Liver (tissue), 9 donors: ENCODE results near the gene ARHGAP30. TPM values are rescaled to one million over a fixed set of nuclear protein-coding genes. Genes with fewer than 3 reads are reported as not detected.

ENCODE experiments used
- DNase-seq: peaks from one replicate; pipeline ENCODE4 v3.0.0-alpha.2; 2017; ENCODE audit warnings: low spot score
- H3K27ac ChIP-seq, 2 donors: one replicate each; pipeline ENCODE4 v1.7.0; 2013; ENCODE audit warnings: inconsistent platforms in 2 of 2, low read length in 2 of 2, control low read depth in 1 of 2, low read depth in 1 of 2, mild to moderate bottlenecking in 1 of 2
- H3K27me3 ChIP-seq, 4 donors: one replicate each; pipeline versions ENCODE4 v1.6.1 to v1.7.0; 2013; ENCODE audit warnings: low read length in 3 of 4, inconsistent platforms in 1 of 4, mild to moderate bottlenecking in 1 of 4, moderate library complexity in 1 of 4; ENCODE audit not compliant: control insufficient read depth in 4 of 4, insufficient read depth in 4 of 4
- H3K36me3 ChIP-seq, 4 donors: one replicate each; pipeline versions ENCODE4 v1.6.1 to v1.7.0; 2013; ENCODE audit warnings: low read length in 3 of 4, mild to moderate bottlenecking in 3 of 4, low read depth in 1 of 4, moderate library complexity in 1 of 4; ENCODE audit not compliant: control insufficient read depth in 4 of 4, insufficient read depth in 3 of 4
- H3K4me1 ChIP-seq, 4 donors: one replicate each; pipeline versions ENCODE4 v1.6.1 to v1.7.0; 2013; ENCODE audit warnings: low read length in 3 of 4, mild to moderate bottlenecking in 3 of 4, moderate library complexity in 1 of 4; ENCODE audit not compliant: control insufficient read depth in 4 of 4, insufficient read depth in 4 of 4
- H3K4me3 ChIP-seq, 3 donors: one replicate each; pipeline versions ENCODE4 v1.6.1 to v1.7.0; 2013; ENCODE audit warnings: low read length in 3 of 3, control low read depth in 1 of 3, low read depth in 1 of 3, mild to moderate bottlenecking in 1 of 3
- H3K9ac ChIP-seq, 2 donors: one replicate each; pipeline ENCODE4 v1.7.0; 2013; ENCODE audit warnings: low read length in 2 of 2, mild to moderate bottlenecking in 2 of 2, moderate library complexity in 2 of 2, control low read depth in 1 of 2, low read depth in 1 of 2
- H3K9me3 ChIP-seq, 4 donors: one replicate each; pipeline versions ENCODE4 v1.6.1 to v1.7.0; 2013; ENCODE audit warnings: low read length in 3 of 4; ENCODE audit not compliant: control insufficient read depth in 4 of 4
- ATF3 ChIP-seq: IDR thresholded peaks from 2 replicates; pipeline ENCODE4 v1.6.1; 2016; ENCODE audit warnings: antibody characterized with exemption
- CTCF ChIP-seq: fragments of 150-350 bp; IDR thresholded peaks from 2 replicates; pipeline ENCODE4 v1.5.1; 2017; ENCODE audit warnings: improper control_type of control experiment, low read depth, low read length; ENCODE audit not compliant: missing input control
- FOXA1 ChIP-seq: IDR thresholded peaks from 2 replicates; pipeline ENCODE4 v1.6.1; 2016; ENCODE audit warnings: antibody characterized with exemption
- FOXA2 ChIP-seq: IDR thresholded peaks from 2 replicates; pipeline ENCODE4 v1.6.1; 2016; ENCODE audit warnings: antibody characterized with exemption
- HNF4A ChIP-seq, 2 donors: conservative IDR thresholded peaks; 2 replicates each; pipeline ENCODE4 v1.6.1; 2016; ENCODE audit warnings: antibody characterized with exemption in 2 of 2, mild to moderate bottlenecking in 2 of 2
- JUND ChIP-seq, 2 donors: IDR thresholded peaks; 2 replicates each; pipeline ENCODE4 v1.6.1; 2016; ENCODE audit warnings: antibody characterized with exemption in 2 of 2
- MAX ChIP-seq: IDR thresholded peaks from 2 replicates; pipeline ENCODE4 v1.6.1; 2016; ENCODE audit warnings: antibody characterized with exemption
- NR2F2 ChIP-seq: IDR thresholded peaks from 2 replicates; pipeline ENCODE4 v1.6.1; 2016; ENCODE audit warnings: antibody characterized with exemption
- RAD21 ChIP-seq, 2 donors: IDR thresholded peaks; 2 replicates each; pipeline ENCODE4 v1.6.1; 2016; ENCODE audit warnings: antibody characterized with exemption in 2 of 2, mild to moderate bottlenecking in 2 of 2
- REST ChIP-seq: IDR thresholded peaks from 2 replicates; pipeline ENCODE4 v1.6.1; 2016; ENCODE audit warnings: antibody characterized with exemption, mild to moderate bottlenecking
- RXRA ChIP-seq, 2 donors: IDR thresholded peaks; 2 replicates each; pipeline ENCODE4 v1.6.1; 2017 to 2018; ENCODE audit warnings: antibody characterized with exemption in 2 of 2, mild to moderate bottlenecking in 1 of 2
- TAF1 ChIP-seq: conservative IDR thresholded peaks from 2 replicates; pipeline ENCODE4 v1.6.1; 2016; ENCODE audit warnings: antibody characterized with exemption, mild to moderate bottlenecking
- YY1 ChIP-seq: IDR thresholded peaks from 2 replicates; pipeline ENCODE4 v1.6.1; 2016; ENCODE audit warnings: antibody characterized with exemption, mild to moderate bottlenecking
- ZBTB33 ChIP-seq: IDR thresholded peaks from 2 replicates; pipeline ENCODE4 v1.6.1; 2016; ENCODE audit warnings: antibody characterized with exemption
- WGBS: extraction: QIAGEN DNeasy Blood & Tissue Kit; methylation state at CpG from one replicate; pipeline ENCODE4 v1.1.7; 2013; 5-methylcytosine and 5-hydroxymethylcytosine counted together
- polyA plus RNA-seq, 2 donors: library from polyadenylated mRNA; stranded (reverse) in 1 of 2; unstranded in 1 of 2; fragments of 200-250 nt in 1 of 2; fragments of >200 nt in 1 of 2; fragmentation: Nextera tagmentation in 1 of 2; extraction: Ambion mirVana in 1 of 2; gene quantifications; one replicate each; pipeline versions ENCODE4 v1.2.1 to v1.2.3, GENCODE V29; 2013 to 2015
- total RNA-seq, 2 donors: library from RNA; depleted of rRNA; stranded (reverse); fragments of >200 nt; gene quantifications; one replicate each; pipeline ENCODE4 v1.2.3, GENCODE V29; 2014
- donor health status: healthy.
- donor health status: healthy.
- donor health status: healthy.
- donor health status: healthy.
- donor health status: healthy.

ARHGAP30 gene
- total and polyA plus RNA-seq, 4 donors, result 1.2 to 8.9 (median 5.0) TPM

- Histone ChIP-seq H3K4me3 (no peak overlapping the region), H3K27ac (no peak overlapping the region), H3K27me3 (no peaks in the 10 kb centered on the region), H3K9ac (no peak overlapping the region), H3K4me1 (peaks cover 0 to 1% (median 0%) of the 10 kb centered on the region in 4 donors), H3K9me3 (no peaks in the 10 kb centered on the region), H3K36me3 (no peaks in the 10 kb centered on the region)
- DNase-seq, result no peak
- WGBS, result 96% methylated on average over 5 of the region's 5 CpGs
- no peak for TF ChIP-seq HNF4A (conservative IDR thresholded peaks at IDR 0.05)
- TF ChIP-seq MAX, result no peak
- no peak for TF ChIP-seq NR2F2
- TF ChIP-seq ATF3, result no peak
- no peak for TF ChIP-seq CTCF
- no peak for TF ChIP-seq FOXA2
- no peak for TF ChIP-seq REST
Measured at GRCh38 chr1:161089938-161090337, 20.2 kb upstream of the ARHGAP30 start.

GRCh38 chr1:161089251-161089924, 19.7 kb upstream of the ARHGAP30 start, which contains the start of gene NECTIN4:
NECTIN4 (minus strand) TSS chr1:161089558; CDS start chr1:161089296, 262 bp downstream.
- Histone ChIP-seq H3K4me1 (peaks cover 0 to 1% (median 0%) of the 10 kb centered on the region in 4 donors), H3K27ac (no peak within 1 kb of the TSS), H3K9ac (no peak within 1 kb of the TSS), H3K9me3 (no peaks in the 10 kb centered on the region), H3K27me3 (no peaks in the 10 kb centered on the region), H3K36me3 (no peaks in the 10 kb centered on the region), H3K4me3 (no peak within 1 kb of the TSS)
- no peak for TF ChIP-seq ATF3
- TF ChIP-seq YY1, result no peak
- DNase-seq, result no peak
- WGBS, result 73% methylated on average over 22 of the region's 22 CpGs

- Histone ChIP-seq H3K27ac (no peak overlapping the region), H3K9ac (no peak overlapping the region), H3K4me3 (no peak overlapping the region), H3K9me3 (no peaks in the 10 kb centered on the region), H3K36me3 (no peaks in the 10 kb centered on the region), H3K27me3 (no peaks in the 10 kb centered on the region), H3K4me1 (peaks cover 0 to 1% (median 0%) of the 10 kb centered on the region in 4 donors)
- DNase-seq, result no peak
- 84% methylated on average over 3 of the region's 3 CpGs for WGBS
- TF ChIP-seq RXRA (IDR thresholded peaks at IDR 0.05), result no peak
- TF ChIP-seq TAF1, result no peak
- TF ChIP-seq RAD21 (IDR thresholded peaks at IDR 0.05), result no peak
- TF ChIP-seq MAX, result no peak
- TF ChIP-seq ZBTB33, result no peak
- TF ChIP-seq YY1, result no peak
- TF ChIP-seq REST, result no peak
- TF ChIP-seq JUND (IDR thresholded peaks at IDR 0.05), result no peak
- TF ChIP-seq FOXA1, result no peak
Measured at GRCh38 chr1:161088587-161089110, 19.0 kb upstream of the ARHGAP30 start.
